K562 (cell line): ENCODE measurements around the gene ITGB2. TPM values are rescaled to one million over a fixed set of nuclear protein-coding genes. Genes with fewer than 3 reads are reported as not detected.

Experiments used
- ARNT ChIP-seq, 2 experiments: fragments of 450-650 bp; IDR thresholded peaks; 2 replicates each; pipeline ENCODE4 v1.6.1; 2016; ENCODE audit warnings: mild to moderate bottlenecking in 1 of 2
- ATF7 ChIP-seq: fragments of 450-650 bp; IDR thresholded peaks from 2 replicates; pipeline ENCODE4 v1.7.1; 2014; ENCODE audit warnings: mild to moderate bottlenecking, moderate library complexity
- E2F5 ChIP-seq: sonication (generic); formaldehyde crosslinking; IDR thresholded peaks from 2 replicates; pipeline ENCODE4 v1.8.0; 2022; ENCODE audit warnings: mild to moderate bottlenecking, missing genetic modification reagents
- FOXA3 ChIP-seq, 2 experiments: fragments of 450-650 bp in 1 of 2; sonication (generic) in 1 of 2; formaldehyde crosslinking; IDR thresholded peaks in 1 of 2; conservative IDR thresholded peaks in 1 of 2; 2 replicates each; pipeline versions ENCODE4 v1.4.0 to v1.8.0; 2020 to 2022; ENCODE audit warnings: mild to moderate bottlenecking in 2 of 2, missing genetic modification reagents in 1 of 2
- GABPB1 ChIP-seq: sonication (generic); formaldehyde crosslinking; IDR thresholded peaks from 2 replicates; pipeline ENCODE4 v1.8.0; 2022; ENCODE audit warnings: mild to moderate bottlenecking, missing genetic modification reagents
- HIVEP1 ChIP-seq: fragments of 250-450 bp; sonication (Bioruptor Pico); IDR thresholded peaks from 2 replicates; pipeline ENCODE4 v1.4.0; 2020; ENCODE audit warnings: mild to moderate bottlenecking
- HMGN3 ChIP-seq: IDR thresholded peaks from 2 replicates; pipeline ENCODE4 v1.6.1; 2011; ENCODE audit warnings: borderline replicate concordance, low read depth, mild to moderate bottlenecking, mixed read lengths, low read length; ENCODE audit not compliant: insufficient read length; ENCODE audit errors: extremely low read depth
- MTA2 ChIP-seq: fragments of 450-650 bp; IDR thresholded peaks from 2 replicates; pipeline ENCODE4 v1.6.1; 2016; ENCODE audit warnings: low read depth
- RBFOX2 ChIP-seq: fragments of 200-400 bp; formaldehyde crosslinking; IDR thresholded peaks from 2 replicates; pipeline ENCODE4 v1.6.1; 2017; ENCODE audit warnings: low read depth, mild to moderate bottlenecking, low read length, moderate library complexity
- SLC30A9 ChIP-seq: fragments of 250-450 bp; sonication (Bioruptor Pico); IDR thresholded peaks from 2 replicates; pipeline ENCODE4 v1.8.0; 2022; ENCODE audit warnings: mild to moderate bottlenecking, moderate library complexity
- SMAD2 ChIP-seq: fragments of 150-350 bp; IDR thresholded peaks from 2 replicates; pipeline ENCODE4 v1.6.1; 2014; ENCODE audit warnings: low read depth, mild to moderate bottlenecking, low read length
- SMAD4 ChIP-seq: fragments of 250-450 bp; sonication (Bioruptor Pico); conservative IDR thresholded peaks from 2 replicates; pipeline ENCODE4 v1.8.0; 2021; ENCODE audit warnings: inconsistent platforms, mild to moderate bottlenecking, moderate library complexity
- ZBTB34 ChIP-seq: fragments of 250-450 bp; sonication (Bioruptor Pico); IDR thresholded peaks from 2 replicates; pipeline ENCODE4 v1.8.0; 2021; ENCODE audit warnings: mild to moderate bottlenecking, moderate library complexity
- ZSCAN29 ChIP-seq: fragments of 450-650 bp; IDR thresholded peaks from 2 replicates; pipeline ENCODE4 v1.6.1; 2017
- polyA plus RNA-seq, 8 experiments: library from polyadenylated mRNA; depleted of rRNA in 4 of 8; stranded (reverse) in 5 of 8; unstranded in 3 of 8; fragments of >200 nt; fragmentation: Nextera tagmentation in 2 of 8; fragmentation: Illumina TruSeq in 1 of 8; extraction: Ambion mirVana in 2 of 8; extraction: Trizol in 1 of 8; gene quantifications; 2 replicates each; pipeline versions ENCODE4 v1.2.1 to v1.2.3, GENCODE V29; 2011 to 2014; ENCODE audit warnings: inconsistent platforms in 1 of 8, missing spikeins in 1 of 8
- total RNA-seq, 7 experiments: library from RNA; depleted of rRNA in 6 of 7; stranded (reverse); fragments of >200 nt in 6 of 7; fragmentation: Illumina TruSeq in 2 of 7; extraction: Trizol in 2 of 7; gene quantifications; 2 replicates each; pipeline versions ENCODE4 v1.2.1 to v1.2.3, GENCODE V29; 2011 to 2021; ENCODE audit warnings: low replicate concordance in 1 of 7
- TF ChIP-seq, protein P1 (sequence below): fragments of 450-650 bp; IDR thresholded peaks from 2 replicates; pipeline ENCODE4 v1.6.1; 2018; ENCODE audit warnings: mild to moderate bottlenecking, low read depth; ENCODE audit not compliant: partially characterized antibody
- TF ChIP-seq, protein P2 (sequence below), 2 experiments: fragments of 450-650 bp in 1 of 2; sonication (generic) in 1 of 2; formaldehyde crosslinking in 1 of 2; IDR thresholded peaks in 1 of 2; conservative IDR thresholded peaks in 1 of 2; 2 replicates each; pipeline versions ENCODE4 v1.6.1 to v1.8.1; 2016 to 2023; ENCODE audit warnings: mild to moderate bottlenecking in 2 of 2, moderate library complexity in 2 of 2, inconsistent platforms in 1 of 2, missing genetic modification reagents in 1 of 2
- TF ChIP-seq, protein P3 (sequence below): sonication (generic); formaldehyde crosslinking; IDR thresholded peaks from 2 replicates; pipeline ENCODE4 v1.4.0; 2020; ENCODE audit warnings: mild to moderate bottlenecking, missing genetic modification reagents

ITGB2 gene
- total and polyA plus RNA-seq, 9 of the 15 experiments (the other 6 are each of a cell fraction or from before 2014, with no cell fraction given) = 0.07 to 1.3 (median 0.51) TPM; not detected in 2

DNA sequence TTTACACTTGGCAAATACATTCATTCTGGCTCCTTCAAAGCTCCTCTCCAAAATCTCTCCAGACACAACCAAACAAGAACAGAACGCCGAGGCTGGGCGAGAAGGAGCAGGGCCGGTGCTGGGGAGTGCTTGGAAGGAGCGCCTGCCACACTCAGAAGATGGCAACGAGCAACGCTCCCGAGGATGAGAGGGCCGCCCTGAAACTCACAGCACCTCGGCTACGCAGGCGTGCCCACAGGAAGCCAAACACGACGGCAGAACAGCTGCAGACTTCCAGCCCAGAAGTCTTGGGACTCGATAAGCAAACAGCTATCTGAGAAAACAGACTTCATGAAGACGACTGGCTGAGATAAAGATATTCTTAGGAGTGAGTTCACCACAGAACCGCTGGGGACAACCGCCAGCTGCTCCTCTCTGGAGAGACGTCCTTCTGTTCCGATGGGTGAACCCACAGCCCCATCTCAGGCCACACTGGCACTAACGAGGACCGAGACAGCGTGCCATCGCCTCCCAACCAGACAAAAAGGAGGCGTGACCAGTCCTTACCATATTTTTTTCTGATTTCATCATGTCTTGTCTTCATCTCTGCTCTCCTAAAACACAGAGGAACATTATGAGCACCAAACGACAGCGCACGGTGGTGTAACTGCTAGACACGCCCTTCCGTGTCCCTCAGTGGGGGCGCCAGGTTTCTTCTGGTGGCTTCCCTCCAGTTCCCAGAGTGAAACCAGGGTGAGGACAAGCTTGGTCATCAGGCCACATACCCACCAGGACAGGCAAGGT lies 65.8 kb downstream of the ITGB2 start (continued):
- TF ChIP-seq ATF7 (peak; percentile 92), SMAD2 (no peak), ARNT (IDR thresholded peaks at IDR 0.05) (peak; percentile 87 to 93), E2F5 (CRISPR knock-in tag) (0 out of 2 replicates have a peak, but pooled peaks have one; percentile 18), SMAD4 (CRISPR knock-in tag) (peak; percentile 100), ZBTB34 (CRISPR knock-in tag) (no peak), RBFOX2 (peak; percentile 47), GABPB1 (CRISPR knock-in tag) (peak; percentile 77), MTA2 (peak; percentile 98), SLC30A9 (CRISPR knock-in tag) (no peak), FOXA3 (CRISPR knock-in tag; conservative IDR thresholded peaks at IDR 0.05 in 1 of 2, IDR thresholded peaks at IDR 0.05 in 1 of 2) (no peak; a peak in 1 of 4 replicates), HMGN3 (peak; percentile 92), ZSCAN29 (peak; percentile 82), HIVEP1 (peak; percentile 69; the same call in 1 of the 2 replicates)
- TF ChIP-seq, protein P1, sequence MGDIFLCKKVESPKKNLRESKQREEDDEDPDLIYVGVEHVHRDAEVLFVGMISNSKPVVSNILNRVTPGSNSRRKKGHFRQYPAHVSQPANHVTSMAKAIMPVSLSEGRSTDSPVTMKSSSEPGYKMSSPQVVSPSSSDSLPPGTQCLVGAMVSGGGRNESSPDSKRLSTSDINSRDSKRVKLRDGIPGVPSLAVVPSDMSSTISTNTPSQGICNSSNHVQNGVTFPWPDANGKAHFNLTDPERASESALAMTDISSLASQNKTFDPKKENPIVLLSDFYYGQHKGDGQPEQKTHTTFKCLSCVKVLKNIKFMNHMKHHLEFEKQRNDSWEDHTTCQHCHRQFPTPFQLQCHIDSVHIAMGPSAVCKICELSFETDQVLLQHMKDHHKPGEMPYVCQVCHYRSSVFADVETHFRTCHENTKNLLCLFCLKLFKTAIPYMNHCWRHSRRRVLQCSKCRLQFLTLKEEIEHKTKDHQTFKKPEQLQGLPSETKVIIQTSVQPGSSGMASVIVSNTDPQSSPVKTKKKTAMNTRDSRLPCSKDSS = no peak
- TF ChIP-seq, protein P2, sequence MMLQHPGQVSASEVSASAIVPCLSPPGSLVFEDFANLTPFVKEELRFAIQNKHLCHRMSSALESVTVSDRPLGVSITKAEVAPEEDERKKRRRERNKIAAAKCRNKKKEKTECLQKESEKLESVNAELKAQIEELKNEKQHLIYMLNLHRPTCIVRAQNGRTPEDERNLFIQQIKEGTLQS (IDR thresholded peaks at IDR 0.05) = peak; percentile 73
- TF ChIP-seq, protein P2 (CRISPR knock-in tag; conservative IDR thresholded peaks at IDR 0.05) = peak; percentile 71; the same call in 1 of the 2 replicates
- TF ChIP-seq, protein P3, sequence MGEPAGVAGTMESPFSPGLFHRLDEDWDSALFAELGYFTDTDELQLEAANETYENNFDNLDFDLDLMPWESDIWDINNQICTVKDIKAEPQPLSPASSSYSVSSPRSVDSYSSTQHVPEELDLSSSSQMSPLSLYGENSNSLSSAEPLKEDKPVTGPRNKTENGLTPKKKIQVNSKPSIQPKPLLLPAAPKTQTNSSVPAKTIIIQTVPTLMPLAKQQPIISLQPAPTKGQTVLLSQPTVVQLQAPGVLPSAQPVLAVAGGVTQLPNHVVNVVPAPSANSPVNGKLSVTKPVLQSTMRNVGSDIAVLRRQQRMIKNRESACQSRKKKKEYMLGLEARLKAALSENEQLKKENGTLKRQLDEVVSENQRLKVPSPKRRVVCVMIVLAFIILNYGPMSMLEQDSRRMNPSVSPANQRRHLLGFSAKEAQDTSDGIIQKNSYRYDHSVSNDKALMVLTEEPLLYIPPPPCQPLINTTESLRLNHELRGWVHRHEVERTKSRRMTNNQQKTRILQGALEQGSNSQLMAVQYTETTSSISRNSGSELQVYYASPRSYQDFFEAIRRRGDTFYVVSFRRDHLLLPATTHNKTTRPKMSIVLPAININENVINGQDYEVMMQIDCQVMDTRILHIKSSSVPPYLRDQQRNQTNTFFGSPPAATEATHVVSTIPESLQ (CRISPR knock-in tag) = peak; percentile 63
